CD4-positive, alpha-beta T cell treated with Interleukin-17A for 4 hours (primary cell): ENCODE data around the gene EEF1AKMT1.
A peak's percentile ranks its signal among the peaks of the same experiment; 100 is the strongest.

Source experiments
- DNase-seq: peaks from one replicate; pipeline ENCODE4 v3.0.0-alpha.2; 2020; ENCODE audit warnings: mixed read lengths

EEF1AKMT1 gene

GRCh38 chr13:20717581-20718542, 55.9 kb downstream of the EEF1AKMT1 start:
- no peak for DNase-seq

DNA sequence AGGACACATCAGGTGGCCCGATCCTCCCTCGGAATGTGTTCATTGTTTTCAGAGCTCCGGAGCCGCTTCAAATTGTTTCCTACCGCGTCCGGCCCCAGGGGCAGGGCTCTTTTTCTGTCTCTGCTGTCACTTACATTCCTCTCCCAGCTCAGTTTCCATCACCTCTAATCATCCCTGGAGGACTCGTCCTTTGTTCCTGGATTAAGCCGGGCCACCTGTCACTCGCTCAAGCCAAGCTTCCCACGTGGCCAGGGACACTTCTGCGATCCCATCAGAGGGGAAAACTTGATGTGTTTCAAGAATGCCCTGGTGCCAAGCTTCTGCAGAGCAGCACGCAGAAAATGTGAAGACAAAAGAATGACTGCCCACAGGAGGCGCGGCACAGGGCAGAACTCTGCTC, 56.8 kb downstream of the EEF1AKMT1 start:
- no peak for DNase-seq

- no peak for DNase-seq
These were observed 58.4 kb downstream of the EEF1AKMT1 start for GRCh38 chr13:20715330-20715712.

GRCh38 chr13:20714563-20715329, 59.0 kb downstream of the EEF1AKMT1 start:
- DNase-seq: no peak

DNA sequence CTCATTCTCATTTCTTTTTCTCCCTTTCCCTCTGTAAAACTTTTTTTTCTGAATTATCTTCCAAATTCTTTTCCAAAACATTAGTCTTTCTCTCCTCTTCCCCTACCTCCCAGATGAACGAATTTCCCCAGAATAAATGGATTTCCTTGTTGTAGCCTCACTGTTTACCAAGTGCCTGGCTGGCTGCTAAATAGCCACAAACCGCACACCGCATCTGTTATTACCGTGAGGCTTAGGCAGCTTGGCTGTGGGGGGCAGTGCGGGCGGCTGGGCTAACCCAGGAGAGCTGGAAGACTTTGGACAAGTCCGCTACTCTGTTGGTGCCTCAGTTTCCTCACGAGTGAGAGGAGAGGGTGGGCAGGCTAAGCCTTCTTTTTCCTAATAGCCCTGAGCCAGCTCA, 59.6 kb downstream of the EEF1AKMT1 start:
- DNase-seq: no peak

- DNase-seq: no peak
These were observed 60.0 kb downstream of the EEF1AKMT1 start for GRCh38 chr13:20713751-20714150.

DNA sequence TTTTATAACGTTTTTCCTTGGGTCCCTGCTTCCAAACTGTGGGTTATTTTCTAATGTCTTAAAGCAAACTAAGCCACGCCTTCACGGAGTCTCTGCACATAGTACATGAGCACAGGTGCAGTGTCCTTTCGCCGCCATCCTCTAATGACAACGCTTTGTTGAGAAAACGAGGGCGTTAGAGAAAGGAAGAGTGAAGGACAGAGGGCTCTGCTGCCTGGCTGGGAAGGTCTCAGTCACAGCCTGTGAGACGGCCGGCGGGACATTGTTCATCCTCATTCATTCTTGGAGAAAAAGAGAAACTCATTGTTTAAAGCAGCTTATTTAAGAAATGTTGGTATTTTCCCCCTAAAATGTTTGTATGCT, 60.8 kb downstream of the EEF1AKMT1 start:
- no peak for DNase-seq

- no peak for DNase-seq
These were observed 62.3 kb downstream of the EEF1AKMT1 start for GRCh38 chr13:20711301-20712044.

GRCh38 chr13:20709782-20710181, 64.0 kb downstream of the EEF1AKMT1 start:
- no peak for DNase-seq

DNA sequence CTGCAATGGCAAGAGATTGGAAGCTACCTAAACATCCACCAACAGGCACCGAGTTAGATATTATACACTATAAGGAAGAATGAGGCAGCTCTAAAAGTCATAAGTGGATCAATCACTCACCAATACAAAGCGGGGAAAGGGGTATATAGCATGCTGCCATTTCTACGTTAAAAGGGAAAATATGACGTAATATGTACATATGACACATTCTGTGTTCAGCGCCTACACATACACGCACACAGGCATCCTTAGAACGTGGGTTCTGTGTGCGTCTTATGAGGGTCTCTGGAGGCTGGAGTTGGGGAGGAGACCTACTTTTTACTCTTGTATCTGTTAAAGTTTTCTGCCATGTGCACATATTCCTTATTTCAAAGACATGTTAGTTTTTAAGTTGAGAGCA, 64.4 kb downstream of the EEF1AKMT1 start:
- no peak for DNase-seq

DNA sequence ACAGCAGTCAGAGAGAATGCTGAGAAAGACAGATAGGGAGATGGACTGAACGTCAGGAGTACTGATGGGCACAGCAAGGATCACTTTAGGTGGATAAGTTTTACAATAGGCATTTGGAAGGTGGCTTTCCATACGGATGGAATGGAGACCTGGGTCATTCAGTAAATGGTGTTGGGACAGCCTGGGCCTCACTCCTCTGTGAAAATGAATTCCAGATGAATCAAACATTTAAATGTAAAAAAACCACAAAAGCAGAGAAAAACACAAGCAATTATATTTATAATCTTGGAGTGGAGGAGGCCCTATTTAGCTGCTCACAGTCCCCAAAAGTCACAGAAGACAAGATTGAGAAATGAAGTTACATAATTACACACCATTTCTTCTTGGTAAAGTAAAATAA, 65.5 kb downstream of the EEF1AKMT1 start:
- DNase-seq: no peak

GRCh38 chr13:20706661-20707060, 67.1 kb downstream of the EEF1AKMT1 start:
- DNase-seq: no peak

GRCh38 chr13:20704459-20705069, 69.2 kb downstream of the EEF1AKMT1 start:
- no peak for DNase-seq

- DNase-seq: peak; percentile 81
These were observed 69.8 kb downstream of the EEF1AKMT1 start for GRCh38 chr13:20703780-20704458.

GRCh38 chr13:20702915-20703779, 70.6 kb downstream of the EEF1AKMT1 start, which contains the start of gene IL17D:
Gene IL17D (plus strand): TSS chr13:20703699. CDS start chr13:20704002, 303 bp downstream.
- DNase-seq: peak; percentile 41

DNA sequence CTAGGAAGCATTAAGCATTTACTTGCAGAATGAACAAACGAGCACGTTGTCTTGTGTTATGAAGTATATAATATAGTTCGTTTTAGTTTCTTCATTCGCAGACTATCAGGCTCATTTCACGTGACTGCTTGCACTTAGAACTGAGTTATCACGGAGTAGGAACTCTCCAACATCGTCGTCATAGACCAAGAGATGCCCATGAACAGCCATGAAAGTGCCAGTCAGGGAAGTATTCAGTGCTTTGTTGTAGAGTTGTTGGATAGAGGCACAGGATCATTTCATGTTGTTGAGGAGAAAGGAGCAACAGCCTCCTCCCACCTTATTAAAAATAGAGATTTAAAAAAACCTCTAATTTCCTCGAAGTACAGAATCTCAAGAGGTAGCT, 71.2 kb downstream of the EEF1AKMT1 start:
- DNase-seq: no peak

DNA sequence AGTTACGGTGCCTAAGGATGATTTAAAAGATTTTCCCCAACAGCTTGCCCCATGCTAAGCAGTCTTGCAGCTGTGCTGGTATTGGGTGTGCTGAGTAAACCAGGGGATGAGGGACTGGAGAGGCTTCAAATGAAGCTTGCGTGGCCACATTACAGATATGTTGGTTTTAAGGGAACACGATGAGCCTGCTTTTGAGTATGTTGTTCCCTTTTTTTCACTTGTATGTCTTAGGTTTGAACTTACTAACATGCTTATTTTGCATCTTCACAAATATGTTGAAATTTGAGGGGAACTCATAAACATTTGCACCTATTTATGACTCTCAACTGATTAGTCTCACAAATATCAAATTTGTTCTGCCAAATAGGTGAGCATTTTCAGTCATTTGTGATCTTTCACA, 72.3 kb downstream of the EEF1AKMT1 start:
- DNase-seq: no peak

GRCh38 chr13:20700288-20700687, 73.5 kb downstream of the EEF1AKMT1 start:
- no peak for DNase-seq

GRCh38 chr13:20699715-20700114, 74.0 kb downstream of the EEF1AKMT1 start:
- DNase-seq: no peak

- DNase-seq: no peak
These were observed 77.7 kb downstream of the EEF1AKMT1 start for GRCh38 chr13:20696073-20696472.

GRCh38 chr13:20691616-20692015, 82.1 kb downstream of the EEF1AKMT1 start:
- DNase-seq: no peak
